Coronary artery (tissue), 2 donors: ENCODE data around the gene USP16.

Experiments
- DNase-seq: peaks from one replicate; pipeline ENCODE4 v3.0.0-alpha.2; 2017; ENCODE audit warnings: low spot score
- H3K27ac ChIP-seq, 2 donors: fragments of 200-600 bp; sonication (generic); one replicate each; pipeline ENCODE4 v1.5.1; 2016 to 2019
- H3K4me3 ChIP-seq: fragments of 200-600 bp; sonication (generic); 2 replicates; pipeline ENCODE4 v1.5.1; 2016; ENCODE audit warnings: mild to moderate bottlenecking, moderate library complexity
- TF ChIP-seq, protein P1 (sequence below): fragments of 200-600 bp; sonication (generic); IDR thresholded peaks from one replicate; pipeline ENCODE4 v1.5.1; 2019; ENCODE audit warnings: antibody characterized with exemption

The USP16 gene

DNA sequence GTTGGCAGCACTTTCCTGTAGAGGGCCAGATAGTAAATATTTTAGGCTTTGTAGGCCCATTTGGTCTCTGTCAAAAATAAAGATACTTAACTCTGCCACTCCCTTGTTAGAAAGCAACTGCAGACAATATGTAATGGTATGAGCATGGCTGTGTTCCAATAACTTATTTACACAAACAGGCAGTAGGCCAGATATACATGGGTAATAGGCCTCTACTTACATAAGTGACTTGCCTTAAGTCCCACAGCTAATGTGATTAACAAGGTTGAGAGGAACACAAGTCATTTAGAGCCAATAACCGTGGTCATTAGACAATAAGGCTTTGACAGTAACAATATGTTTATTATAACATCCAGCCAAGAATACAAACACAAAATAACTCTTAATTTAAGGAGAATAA is 31.5 kb downstream of the USP16 start:
- no peak overlapping the region for H3K27ac ChIP-seq
- no peak overlapping the region for H3K4me3 ChIP-seq
- TF ChIP-seq, protein P1, sequence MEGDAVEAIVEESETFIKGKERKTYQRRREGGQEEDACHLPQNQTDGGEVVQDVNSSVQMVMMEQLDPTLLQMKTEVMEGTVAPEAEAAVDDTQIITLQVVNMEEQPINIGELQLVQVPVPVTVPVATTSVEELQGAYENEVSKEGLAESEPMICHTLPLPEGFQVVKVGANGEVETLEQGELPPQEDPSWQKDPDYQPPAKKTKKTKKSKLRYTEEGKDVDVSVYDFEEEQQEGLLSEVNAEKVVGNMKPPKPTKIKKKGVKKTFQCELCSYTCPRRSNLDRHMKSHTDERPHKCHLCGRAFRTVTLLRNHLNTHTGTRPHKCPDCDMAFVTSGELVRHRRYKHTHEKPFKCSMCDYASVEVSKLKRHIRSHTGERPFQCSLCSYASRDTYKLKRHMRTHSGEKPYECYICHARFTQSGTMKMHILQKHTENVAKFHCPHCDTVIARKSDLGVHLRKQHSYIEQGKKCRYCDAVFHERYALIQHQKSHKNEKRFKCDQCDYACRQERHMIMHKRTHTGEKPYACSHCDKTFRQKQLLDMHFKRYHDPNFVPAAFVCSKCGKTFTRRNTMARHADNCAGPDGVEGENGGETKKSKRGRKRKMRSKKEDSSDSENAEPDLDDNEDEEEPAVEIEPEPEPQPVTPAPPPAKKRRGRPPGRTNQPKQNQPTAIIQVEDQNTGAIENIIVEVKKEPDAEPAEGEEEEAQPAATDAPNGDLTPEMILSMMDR, result no peak
- no peak for DNase-seq

DNA sequence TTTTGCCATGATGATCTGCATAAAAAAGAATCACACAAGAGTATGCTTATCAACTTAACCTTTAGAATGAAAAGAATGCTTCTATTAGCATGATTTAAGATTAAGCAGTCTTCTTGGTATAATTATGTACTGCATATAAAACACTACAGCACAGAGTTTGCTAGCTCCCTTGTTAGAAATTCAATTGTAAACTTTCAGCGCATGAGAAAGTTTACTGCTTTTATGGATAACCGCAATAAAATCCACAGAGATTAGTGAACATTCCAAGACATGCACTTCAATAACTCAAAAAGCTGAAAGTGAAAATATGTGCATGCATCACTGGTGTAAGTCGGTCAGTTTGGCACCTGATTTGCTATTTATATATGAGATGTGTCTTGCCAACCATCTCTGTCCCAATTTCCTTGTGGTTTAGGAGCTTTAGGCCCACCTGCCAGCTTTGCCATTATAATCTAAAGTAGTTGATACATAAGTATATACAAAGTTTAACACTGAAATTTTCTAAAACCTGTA is 32.1 kb downstream of the USP16 start:
- H3K4me3 ChIP-seq, result no peak overlapping the region
- no peak for DNase-seq
- no peak overlapping the region for H3K27ac ChIP-seq
- TF ChIP-seq, protein P1, result no peak

GRCh38 chr21:29064850-29065481 is 40.5 kb downstream of the USP16 start:
- H3K4me3 ChIP-seq, result no peak overlapping the region
- no peak for DNase-seq
- TF ChIP-seq, protein P1, result no peak
- no peak overlapping the region for H3K27ac ChIP-seq

DNA sequence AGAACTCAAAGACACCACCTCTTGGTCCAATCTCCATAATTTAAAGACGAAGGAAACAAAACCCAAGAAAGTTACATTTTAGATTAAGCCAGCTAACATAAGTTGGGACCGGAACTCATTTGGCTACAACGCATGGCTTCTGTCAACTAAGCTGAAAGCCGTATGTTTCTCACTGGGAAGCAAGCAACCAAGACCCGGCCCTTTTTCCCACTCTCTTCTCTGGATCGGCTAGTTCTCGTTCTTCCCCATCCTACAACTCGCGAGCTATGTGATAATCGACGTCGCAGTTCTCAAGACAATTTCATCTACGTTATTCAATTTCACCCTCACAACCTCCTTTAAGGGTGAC is 48.4 kb downstream of the USP16 start:
- TF ChIP-seq, protein P1, result no peak
- Histone ChIP-seq H3K27ac (peak overlapping the region; percentile 95), H3K4me3 (peak overlapping the region; percentile 97)
- DNase-seq, result no peak

GRCh38 chr21:29073222-29074006 is 48.9 kb downstream of the USP16 start, which contains the start of gene CCT8:
TSS of gene CCT8 (minus strand) at chr21:29073648. CDS start at chr21:29073590, 58 bp downstream.
- peak within 1 kb of the TSS; percentile 95 for H3K27ac ChIP-seq
- DNase-seq, result peak; percentile 99
- peak within 1 kb of the TSS; percentile 97 for H3K4me3 ChIP-seq
- TF ChIP-seq, protein P1, result no peak

- H3K27ac ChIP-seq, result peak overlapping the region; percentile 95
- TF ChIP-seq, protein P1, result no peak
- H3K4me3 ChIP-seq, result peak overlapping the region; percentile 97
- DNase-seq, result no peak
Observed at GRCh38 chr21:29074007-29074376, 49.5 kb downstream of the USP16 start.
